ENCODE data around the gene CCDC170.

The CCDC170 gene

DNA sequence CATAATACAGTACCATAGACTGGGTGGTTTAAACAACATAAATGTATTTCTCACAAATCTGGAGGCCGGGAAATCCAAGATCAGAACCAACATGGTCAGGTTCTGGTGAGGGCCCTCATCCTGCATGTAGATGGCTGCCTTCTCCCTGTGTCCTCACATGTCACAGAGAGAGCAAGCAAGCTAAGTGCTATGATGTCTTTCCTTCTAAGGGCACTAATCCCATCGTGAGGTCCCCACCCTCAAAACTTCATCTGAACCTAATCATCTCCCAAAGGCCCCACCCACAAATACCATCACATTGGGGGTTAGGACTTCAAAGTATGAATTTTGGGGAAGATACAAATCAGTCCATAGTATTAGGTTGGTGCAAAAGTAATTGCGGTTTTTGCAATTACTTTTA lies 56.8 kb downstream of the CCDC170 start:
- Histone ChIP-seq H3K4me3 (ENCODE audit: low read depth, low read length) (no peak overlapping the region), H3K36me3 (ENCODE audit: control insufficient read depth in 1 of 2, insufficient read depth in 2 of 2, low read length in 2 of 2) (no peaks in the 10 kb centered on the region), H2BK5ac (ENCODE audit: low read depth, low read length, poor library complexity) (no peak overlapping the region), H4K8ac (ENCODE audit: low read depth, low read length) (no peak overlapping the region), H3K79me2 (ENCODE audit: control insufficient read depth, insufficient read depth, low read length, poor library complexity) (no peaks in the 10 kb centered on the region), H3K9ac (ENCODE audit: low read length) (no peak overlapping the region), H2BK12ac (ENCODE audit: low read length) (no peak overlapping the region), H3K14ac (ENCODE audit: low read length) (no peak overlapping the region), H4K91ac (ENCODE audit: low read depth, low read length) (no peak overlapping the region), H2AFZ (ENCODE audit: insufficient read depth, low read length, poor library complexity) (no peak overlapping the region), H3K9me3 (ENCODE audit: insufficient read depth, low read depth, low read length) (no peaks in the 10 kb centered on the region), H4K12ac (ENCODE audit: low read depth, low read length) (no peak overlapping the region), H3K27me3 (ENCODE audit: insufficient read depth, low read length) (no peaks in the 10 kb centered on the region), H3K23ac (ENCODE audit: low read length) (no peak overlapping the region), H2AK5ac (ENCODE audit: low read length) (no peak overlapping the region), H3K27ac (ENCODE audit: low read depth, low read length) (no peak overlapping the region), H3K18ac (ENCODE audit: low read length) (no peak overlapping the region), H3K4ac (ENCODE audit: low read depth, low read length) (no peak overlapping the region), H3K4me2 (ENCODE audit: low read length) (no peak overlapping the region), H3K79me1 (ENCODE audit: low read length) (no peaks in the 10 kb centered on the region), H3K4me1 (ENCODE audit: control insufficient read depth in 1 of 2, insufficient read depth in 2 of 2, low read length in 2 of 2) (no peaks in the 10 kb centered on the region), H2BK120ac (ENCODE audit: insufficient read depth, low read length, poor library complexity) (no peak overlapping the region)
- DNase-seq = no peak
- no CpG with 5 or more reads among the region's 3 CpGs for WGBS (ENCODE audit: extremely low coverage, insufficient coverage, insufficient read length)

GRCh38 chr6:151551223-151551857 lies 57.5 kb downstream of the CCDC170 start:
- H3K23ac ChIP-seq (ENCODE audit: low read length) = no peak overlapping the region
- H2BK12ac ChIP-seq (ENCODE audit: low read length) = no peak overlapping the region
- H3K9ac ChIP-seq (ENCODE audit: low read length) = no peak overlapping the region
- H4K12ac ChIP-seq (ENCODE audit: low read depth, low read length) = no peak overlapping the region
- no peak overlapping the region for H4K91ac ChIP-seq (ENCODE audit: low read depth, low read length)
- no peaks in the 10 kb centered on the region for H3K9me3 ChIP-seq (ENCODE audit: insufficient read depth, low read depth, low read length)
- no peak overlapping the region for H3K4ac ChIP-seq (ENCODE audit: low read depth, low read length)
- H2BK120ac ChIP-seq (ENCODE audit: insufficient read depth, low read length, poor library complexity) = no peak overlapping the region
- no peak overlapping the region for H3K4me2 ChIP-seq (ENCODE audit: low read length)
- no peak overlapping the region for H2AFZ ChIP-seq (ENCODE audit: insufficient read depth, low read length, poor library complexity)
- H2AK5ac ChIP-seq (ENCODE audit: low read length) = no peak overlapping the region
- H3K18ac ChIP-seq (ENCODE audit: low read length) = no peak overlapping the region
- no peaks in the 10 kb centered on the region for H3K27me3 ChIP-seq (ENCODE audit: insufficient read depth, low read length)
- H3K36me3 ChIP-seq (ENCODE audit: control insufficient read depth in 1 of 2, insufficient read depth in 2 of 2, low read length in 2 of 2) = no peaks in the 10 kb centered on the region
- no peak overlapping the region for H3K4me3 ChIP-seq (ENCODE audit: low read depth, low read length)
- no peak overlapping the region for H3K14ac ChIP-seq (ENCODE audit: low read length)
- no peak overlapping the region for H4K8ac ChIP-seq (ENCODE audit: low read depth, low read length)
- H3K27ac ChIP-seq (ENCODE audit: low read depth, low read length) = no peak overlapping the region
- no peaks in the 10 kb centered on the region for H3K4me1 ChIP-seq (ENCODE audit: control insufficient read depth in 1 of 2, insufficient read depth in 2 of 2, low read length in 2 of 2)
- H3K79me1 ChIP-seq (ENCODE audit: low read length) = no peaks in the 10 kb centered on the region
- no peaks in the 10 kb centered on the region for H3K79me2 ChIP-seq (ENCODE audit: control insufficient read depth, insufficient read depth, low read length, poor library complexity)
- DNase-seq = no peak
- H2BK5ac ChIP-seq (ENCODE audit: low read depth, low read length, poor library complexity) = no peak overlapping the region
- WGBS (ENCODE audit: extremely low coverage, insufficient coverage, insufficient read length) = no CpG with 5 or more reads among the region's 6 CpGs

GRCh38 chr6:151553416-151554165 lies 59.8 kb downstream of the CCDC170 start:
- no peak overlapping the region for H3K18ac ChIP-seq (ENCODE audit: low read length)
- no peaks in the 10 kb centered on the region for H3K36me3 ChIP-seq (ENCODE audit: control insufficient read depth in 1 of 2, insufficient read depth in 2 of 2, low read length in 2 of 2)
- H3K4me3 ChIP-seq (ENCODE audit: low read depth, low read length) = no peak overlapping the region
- H2AK5ac ChIP-seq (ENCODE audit: low read length) = no peak overlapping the region
- H3K79me2 ChIP-seq (ENCODE audit: control insufficient read depth, insufficient read depth, low read length, poor library complexity) = no peaks in the 10 kb centered on the region
- no peak overlapping the region for H3K14ac ChIP-seq (ENCODE audit: low read length)
- no CpG with 5 or more reads among the region's 3 CpGs for WGBS (ENCODE audit: extremely low coverage, insufficient coverage, insufficient read length)
- no peak overlapping the region for H3K4me2 ChIP-seq (ENCODE audit: low read length)
- no peaks in the 10 kb centered on the region for H3K79me1 ChIP-seq (ENCODE audit: low read length)
- no peak overlapping the region for H3K23ac ChIP-seq (ENCODE audit: low read length)
- H2BK12ac ChIP-seq (ENCODE audit: low read length) = no peak overlapping the region
- H2AFZ ChIP-seq (ENCODE audit: insufficient read depth, low read length, poor library complexity) = no peak overlapping the region
- H3K4me1 ChIP-seq (ENCODE audit: control insufficient read depth in 1 of 2, insufficient read depth in 2 of 2, low read length in 2 of 2) = no peaks in the 10 kb centered on the region
- H4K8ac ChIP-seq (ENCODE audit: low read depth, low read length) = no peak overlapping the region
- H3K27ac ChIP-seq (ENCODE audit: low read depth, low read length) = no peak overlapping the region
- H3K9me3 ChIP-seq (ENCODE audit: insufficient read depth, low read depth, low read length) = no peaks in the 10 kb centered on the region
- no peak overlapping the region for H2BK120ac ChIP-seq (ENCODE audit: insufficient read depth, low read length, poor library complexity)
- no peak overlapping the region for H3K9ac ChIP-seq (ENCODE audit: low read length)
- no peak overlapping the region for H3K4ac ChIP-seq (ENCODE audit: low read depth, low read length)
- H3K27me3 ChIP-seq (ENCODE audit: insufficient read depth, low read length) = no peaks in the 10 kb centered on the region
- no peak overlapping the region for H2BK5ac ChIP-seq (ENCODE audit: low read depth, low read length, poor library complexity)
- no peak for DNase-seq
- no peak overlapping the region for H4K12ac ChIP-seq (ENCODE audit: low read depth, low read length)
- no peak overlapping the region for H4K91ac ChIP-seq (ENCODE audit: low read depth, low read length)

GRCh38 chr6:151561238-151561637 lies 67.4 kb downstream of the CCDC170 start:
- Histone ChIP-seq H3K4ac (ENCODE audit: low read depth, low read length) (no peak overlapping the region), H3K4me1 (ENCODE audit: control insufficient read depth in 1 of 2, insufficient read depth in 2 of 2, low read length in 2 of 2) (no peaks in the 10 kb centered on the region), H3K79me1 (ENCODE audit: low read length) (no peaks in the 10 kb centered on the region), H3K9me3 (ENCODE audit: insufficient read depth, low read depth, low read length) (peaks cover 16% of the 10 kb centered on the region), H4K91ac (ENCODE audit: low read depth, low read length) (no peak overlapping the region), H3K27ac (ENCODE audit: low read depth, low read length) (no peak overlapping the region), H2AFZ (ENCODE audit: insufficient read depth, low read length, poor library complexity) (no peak overlapping the region), H3K9ac (ENCODE audit: low read length) (no peak overlapping the region), H2BK12ac (ENCODE audit: low read length) (no peak overlapping the region), H3K36me3 (ENCODE audit: control insufficient read depth in 1 of 2, insufficient read depth in 2 of 2, low read length in 2 of 2) (no peaks in the 10 kb centered on the region), H3K23ac (ENCODE audit: low read length) (no peak overlapping the region), H4K8ac (ENCODE audit: low read depth, low read length) (no peak overlapping the region), H3K4me3 (ENCODE audit: low read depth, low read length) (no peak overlapping the region), H4K12ac (ENCODE audit: low read depth, low read length) (no peak overlapping the region), H3K79me2 (ENCODE audit: control insufficient read depth, insufficient read depth, low read length, poor library complexity) (no peaks in the 10 kb centered on the region), H2BK5ac (ENCODE audit: low read depth, low read length, poor library complexity) (no peak overlapping the region), H3K4me2 (ENCODE audit: low read length) (no peak overlapping the region), H3K27me3 (ENCODE audit: insufficient read depth, low read length) (no peaks in the 10 kb centered on the region), H3K18ac (ENCODE audit: low read length) (no peak overlapping the region), H3K14ac (ENCODE audit: low read length) (no peak overlapping the region), H2BK120ac (ENCODE audit: insufficient read depth, low read length, poor library complexity) (no peak overlapping the region), H2AK5ac (ENCODE audit: low read length) (no peak overlapping the region)
- no peak for DNase-seq
